Stimulated activated CD4-positive, alpha-beta T cell treated with anti-CD3 and anti-CD28 coated beads, Interleukin-12 subunit alpha, Interleukin-12 subunit beta, amount 100 ng/mL, for 48 hours (primary cell): ENCODE results near the gene GGT5.
A peak's percentile ranks its signal among the peaks of the same experiment; 100 is the strongest.
"Not testable (repeated sequence)": the region's sequence is repeated elsewhere in the genome, so short reads cannot be mapped to it uniquely, and the experiment has no call there.

Experiments used
- DNase-seq, 3 donors: peaks; one replicate each; pipeline ENCODE4 v3.0.0-alpha.2; 2020; ENCODE audit warnings: low read depth in 2 of 3, low spot score in 1 of 3

The GGT5 gene, protein sequence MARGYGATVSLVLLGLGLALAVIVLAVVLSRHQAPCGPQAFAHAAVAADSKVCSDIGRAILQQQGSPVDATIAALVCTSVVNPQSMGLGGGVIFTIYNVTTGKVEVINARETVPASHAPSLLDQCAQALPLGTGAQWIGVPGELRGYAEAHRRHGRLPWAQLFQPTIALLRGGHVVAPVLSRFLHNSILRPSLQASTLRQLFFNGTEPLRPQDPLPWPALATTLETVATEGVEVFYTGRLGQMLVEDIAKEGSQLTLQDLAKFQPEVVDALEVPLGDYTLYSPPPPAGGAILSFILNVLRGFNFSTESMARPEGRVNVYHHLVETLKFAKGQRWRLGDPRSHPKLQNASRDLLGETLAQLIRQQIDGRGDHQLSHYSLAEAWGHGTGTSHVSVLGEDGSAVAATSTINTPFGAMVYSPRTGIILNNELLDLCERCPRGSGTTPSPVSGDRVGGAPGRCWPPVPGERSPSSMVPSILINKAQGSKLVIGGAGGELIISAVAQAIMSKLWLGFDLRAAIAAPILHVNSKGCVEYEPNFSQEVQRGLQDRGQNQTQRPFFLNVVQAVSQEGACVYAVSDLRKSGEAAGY

DNA sequence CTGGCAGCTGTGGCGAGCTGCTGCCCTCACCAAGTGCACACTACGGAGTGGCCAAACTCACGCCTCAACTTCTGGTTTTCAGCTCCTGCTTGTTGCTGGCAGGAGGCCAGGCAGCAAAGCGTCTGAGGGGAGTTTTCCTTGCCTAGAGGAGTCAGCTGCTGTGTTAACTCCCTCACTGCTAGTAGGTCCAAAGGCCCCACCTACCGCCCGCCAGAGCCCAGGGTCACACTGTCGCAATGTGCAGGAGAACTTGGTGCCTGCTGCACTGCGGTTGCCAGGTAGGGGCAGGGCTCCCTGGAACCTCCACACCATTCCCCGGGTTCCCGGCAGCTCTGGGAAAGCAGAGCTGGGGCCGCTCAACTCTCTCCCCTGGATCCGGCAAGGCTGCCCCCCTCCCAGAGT is at the start of gene GGT5:
Gene GGT5, minus strand, starts transcription at position 53 of the 402 bp plus-strand sequence. CDS start 357 bp downstream, outside the sequence.
- DNase-seq = not testable (repeated sequence)

DNA sequence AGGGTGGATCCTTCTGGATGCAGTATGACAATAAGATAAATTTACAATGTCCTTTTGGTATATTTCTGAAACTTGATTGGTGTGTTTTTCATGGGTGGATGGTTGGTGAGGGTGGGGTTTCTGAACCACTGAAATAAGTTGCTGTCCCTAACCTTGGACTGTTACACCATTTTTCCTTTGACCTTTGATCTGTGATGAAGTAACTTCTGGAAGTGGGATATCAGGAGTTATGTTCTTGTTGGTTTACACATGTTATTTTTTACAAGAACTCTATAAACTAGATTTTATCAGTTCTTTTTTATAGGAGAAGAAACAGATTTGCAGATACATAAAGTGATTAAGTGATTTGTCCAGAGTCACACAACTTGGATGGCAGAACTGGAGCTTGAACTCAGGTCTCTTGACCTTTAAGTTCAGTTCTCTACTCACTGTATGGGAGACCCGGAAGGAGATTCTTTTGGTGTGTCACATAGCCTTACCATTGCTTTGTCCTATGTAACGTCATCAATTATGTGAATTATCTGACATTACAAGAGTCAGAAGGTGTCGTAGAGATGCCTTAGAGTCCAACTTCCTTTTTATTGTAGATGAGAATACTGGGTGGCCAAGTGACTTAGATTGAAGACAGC is 47.4 kb upstream of the GGT5 start:
- not testable (repeated sequence) for DNase-seq

DNA sequence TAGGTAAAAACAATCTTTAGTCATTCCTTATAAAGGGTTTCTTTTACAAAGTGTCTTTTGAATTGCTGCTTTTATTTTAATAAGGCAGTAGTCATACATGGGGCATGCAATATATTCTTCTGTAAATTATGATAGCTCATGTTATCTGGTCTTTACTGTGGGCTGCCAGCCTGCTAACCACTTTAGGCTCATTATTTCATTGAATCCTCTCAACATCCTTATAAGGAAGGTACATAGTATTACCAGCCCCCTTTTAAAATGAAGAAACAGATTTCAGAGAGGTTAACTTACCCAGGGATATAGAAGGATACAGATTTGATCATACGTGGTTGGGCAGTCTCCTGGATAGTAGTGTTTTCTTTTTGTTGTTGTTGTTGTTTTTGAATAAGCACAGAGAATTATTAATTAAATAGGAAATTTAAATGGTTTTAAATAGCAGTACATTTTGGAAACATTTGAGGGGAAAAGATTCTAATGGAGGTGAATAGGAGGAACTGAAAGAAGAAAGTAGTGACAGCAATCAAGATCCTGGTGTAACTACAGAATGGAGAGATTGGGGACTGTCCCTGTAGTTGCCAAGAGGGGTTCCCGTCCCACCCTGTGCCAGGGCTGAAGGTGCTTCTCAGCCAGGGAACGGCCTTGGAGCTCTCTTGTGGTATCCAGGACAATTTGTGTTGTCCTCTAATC is 46.8 kb upstream of the GGT5 start:
- DNase-seq = no peak

DNA sequence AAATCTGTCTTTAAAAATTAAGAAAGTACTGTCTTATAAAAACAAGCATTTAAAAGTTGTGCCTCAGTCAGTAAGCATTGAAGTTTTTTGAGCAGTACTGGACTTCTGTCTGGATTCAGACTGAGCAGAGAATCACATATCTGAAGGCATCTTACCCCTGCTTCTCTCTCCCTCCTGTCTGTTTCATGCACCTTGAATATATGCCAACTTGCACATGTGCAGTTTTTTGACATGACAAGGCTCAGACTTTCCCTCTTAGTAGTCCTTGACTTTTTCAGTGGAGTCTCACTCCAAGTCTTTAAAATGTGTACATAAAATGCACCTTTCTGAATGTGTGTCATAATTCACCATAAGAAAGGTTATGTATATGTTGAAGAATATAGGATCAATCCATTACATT is 45.6 kb upstream of the GGT5 start:
- no peak for DNase-seq

DNA sequence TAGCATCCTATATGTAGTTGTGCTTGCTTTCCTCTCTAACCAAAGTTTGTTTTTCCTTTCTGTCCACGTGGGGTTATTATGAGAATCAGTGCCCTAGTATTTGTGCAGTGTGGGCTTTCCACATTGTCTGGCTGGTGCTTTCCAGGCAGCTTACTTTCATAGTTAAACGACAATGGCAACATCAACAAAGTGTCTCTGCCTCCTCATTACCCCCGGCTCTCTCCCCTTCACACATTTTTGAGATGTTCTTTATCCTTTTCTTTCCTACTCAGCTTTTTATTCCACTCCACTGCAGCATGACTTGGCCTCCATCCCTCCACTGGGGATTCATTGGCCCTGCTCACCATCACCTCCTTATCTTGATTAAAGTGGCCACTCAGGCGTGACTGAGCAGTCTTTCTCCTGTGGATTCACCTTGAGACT is 44.9 kb upstream of the GGT5 start:
- no peak for DNase-seq

DNA sequence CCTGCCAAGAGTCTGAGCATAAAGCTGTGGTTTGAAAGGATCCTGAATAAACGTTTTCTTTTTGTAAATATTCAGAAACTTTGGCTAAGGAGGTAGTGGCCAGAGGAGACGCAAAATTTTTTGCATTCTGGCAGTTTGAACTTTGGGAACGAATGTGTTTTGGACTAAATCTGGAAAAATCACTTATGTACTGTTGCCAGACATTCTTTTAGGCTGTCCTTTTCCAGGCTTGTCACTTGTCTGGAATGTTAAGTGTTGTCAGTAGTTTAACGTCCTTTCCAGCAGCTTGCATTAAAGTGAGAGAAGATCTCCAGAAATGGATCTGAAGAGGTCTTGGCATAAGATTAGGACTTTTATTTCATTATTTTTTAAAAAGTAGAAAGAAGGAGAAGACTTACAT is 44.2 kb upstream of the GGT5 start:
- DNase-seq = no peak

DNA sequence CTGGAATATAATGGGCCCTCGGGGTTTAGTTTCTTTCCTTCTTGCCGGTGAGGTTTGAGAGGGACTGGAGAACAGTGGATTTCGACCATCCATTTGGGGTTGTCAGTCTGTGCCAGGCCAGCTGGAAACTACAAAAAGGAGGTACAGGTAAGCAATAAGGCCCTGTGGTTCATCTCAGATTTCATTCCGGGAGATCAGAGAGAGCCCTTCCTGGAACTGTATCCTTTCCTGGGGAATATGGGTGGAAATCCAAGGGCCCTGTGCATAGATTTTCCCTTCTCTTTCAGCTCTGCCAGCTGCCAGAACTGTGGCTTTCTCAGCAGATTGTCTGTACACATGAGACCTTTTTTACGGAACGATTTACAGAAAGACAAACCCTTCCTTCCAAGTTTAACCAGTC is 42.9 kb upstream of the GGT5 start:
- not testable (repeated sequence) for DNase-seq

DNA sequence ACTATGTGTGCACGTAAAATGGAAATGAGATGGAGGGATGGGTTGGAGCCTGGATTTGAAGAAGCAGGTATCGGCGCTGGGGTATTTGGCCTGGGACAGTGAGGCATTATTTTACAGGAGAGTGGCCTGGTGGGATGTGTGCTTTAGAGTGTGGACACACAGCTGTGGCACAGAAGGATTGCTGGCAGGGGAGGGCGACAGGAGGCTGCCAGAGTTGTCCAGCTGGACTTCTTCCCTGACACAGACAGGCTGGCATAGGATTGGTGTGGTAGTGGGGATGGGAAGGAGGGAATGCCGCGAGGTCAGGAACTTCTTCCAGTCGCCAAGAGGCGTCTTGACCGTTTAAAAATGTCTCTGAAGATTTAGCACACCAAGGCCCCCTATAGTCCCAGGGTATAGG is 42.3 kb upstream of the GGT5 start:
- DNase-seq = not testable (repeated sequence)

DNA sequence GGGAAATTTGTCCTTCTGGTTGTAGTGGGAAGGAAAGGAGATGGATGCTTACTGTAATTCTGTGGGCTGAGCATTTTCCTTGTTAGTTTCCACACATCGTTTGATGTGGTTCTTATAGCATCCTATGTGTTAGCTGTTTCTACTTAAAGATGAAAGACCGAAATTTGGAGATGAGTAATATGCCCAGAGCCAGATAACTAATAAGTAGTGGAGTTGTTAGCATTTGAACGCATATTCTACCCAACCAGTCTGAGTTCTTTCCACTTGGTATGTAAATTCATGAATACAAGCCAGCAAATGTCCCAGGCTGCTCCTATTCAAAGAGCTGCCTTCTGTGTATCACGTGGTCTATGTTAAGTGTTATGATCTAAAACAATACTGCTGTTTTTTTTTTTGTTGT is 40.4 kb upstream of the GGT5 start:
- no peak for DNase-seq

DNA sequence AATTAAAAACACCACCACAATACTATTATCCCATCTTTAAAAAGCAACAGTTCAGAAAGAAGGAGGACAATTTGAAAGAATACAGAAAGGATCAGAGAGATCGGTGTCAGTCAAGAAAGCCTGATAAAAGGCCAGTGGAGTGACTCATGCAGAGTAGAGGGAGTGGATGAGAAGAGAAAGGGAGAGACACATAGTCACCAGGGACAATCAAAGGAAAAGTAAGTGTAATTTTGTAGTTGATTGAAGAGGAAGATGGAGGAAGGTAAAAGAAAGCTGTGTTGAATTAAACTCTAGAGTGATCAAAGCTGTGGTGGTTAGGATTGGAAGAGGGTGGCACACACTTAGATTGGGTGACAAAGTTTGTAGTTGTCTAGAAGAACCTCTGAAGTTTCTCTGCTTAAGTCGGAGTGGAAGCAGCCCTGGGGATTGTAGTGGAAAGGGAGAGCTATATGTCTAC is 39.9 kb upstream of the GGT5 start:
- DNase-seq = peak in 1 of 3 donors; percentile 25

DNA sequence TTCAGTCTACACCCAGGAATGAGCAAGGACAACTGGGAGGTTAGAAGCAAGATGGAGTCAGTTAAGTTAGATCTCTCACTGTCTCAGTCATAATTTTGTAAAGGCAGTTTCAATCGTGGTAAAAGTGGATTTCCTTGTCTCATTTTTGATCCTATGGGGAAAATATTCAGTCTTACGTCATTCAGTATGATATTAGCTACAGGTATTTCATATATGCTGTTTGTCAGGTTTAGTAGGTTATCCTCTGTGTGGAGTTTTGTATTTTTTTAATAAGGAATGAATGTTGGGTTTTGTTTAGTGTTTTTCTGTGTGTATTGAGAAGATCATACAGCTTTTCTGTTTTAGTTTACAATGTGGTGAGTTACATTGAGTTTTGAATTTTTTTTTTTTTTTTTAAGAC is 37.5 kb upstream of the GGT5 start:
- DNase-seq = no peak

DNA sequence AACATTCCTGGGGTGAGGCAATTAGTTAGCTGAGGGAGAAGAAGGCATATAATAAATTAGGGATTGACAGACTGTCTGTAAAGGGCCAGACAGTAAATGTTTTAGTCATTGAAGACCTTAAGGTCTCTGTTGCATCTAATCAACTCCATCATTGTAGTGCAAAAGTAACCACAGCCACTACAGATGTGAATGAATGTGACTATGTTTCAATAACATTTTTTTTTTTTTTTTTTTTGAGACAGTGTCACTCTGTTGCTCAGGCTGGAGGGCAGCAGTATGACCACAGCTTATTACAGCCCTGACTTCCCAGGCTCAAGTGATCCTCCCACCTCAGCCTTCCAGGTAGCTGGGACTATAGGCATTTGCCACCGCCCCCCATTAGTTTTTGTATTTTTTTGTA is 35.5 kb upstream of the GGT5 start:
- DNase-seq = not testable (repeated sequence)

DNA sequence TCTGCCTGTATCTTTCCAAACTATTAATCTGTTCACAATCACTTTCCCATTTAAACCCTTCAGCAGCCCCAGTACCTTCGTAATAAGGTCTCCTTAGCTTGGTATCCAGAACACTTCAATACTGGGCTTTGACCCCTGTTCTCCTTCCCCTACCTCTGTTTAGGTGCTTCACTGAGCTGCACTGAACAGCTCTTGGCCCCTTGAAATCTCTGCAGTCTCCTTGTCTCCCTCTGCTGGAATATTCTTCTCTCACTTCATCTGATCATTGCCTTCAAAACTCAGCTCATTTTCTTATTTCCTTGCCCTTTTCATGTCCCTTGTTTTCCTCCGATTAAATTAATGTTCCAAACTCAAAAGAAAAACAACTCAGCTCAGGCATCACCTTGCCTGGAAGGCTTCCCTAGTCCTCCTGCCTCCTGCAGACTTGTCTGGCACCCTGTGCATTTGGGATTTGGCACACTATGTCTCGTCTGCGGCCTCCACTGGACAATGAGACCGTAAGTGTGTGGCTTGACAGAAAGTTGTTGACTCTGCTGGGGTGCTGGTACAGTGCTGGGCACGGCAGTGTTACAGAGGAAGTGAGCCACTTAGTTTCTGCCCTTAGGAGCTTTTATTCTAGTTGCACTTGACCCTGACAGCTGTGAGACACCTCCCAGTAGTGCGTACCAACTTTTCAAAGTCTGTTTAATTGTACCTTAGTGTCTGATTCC is 30.0 kb upstream of the GGT5 start:
- DNase-seq = not testable (repeated sequence)

DNA sequence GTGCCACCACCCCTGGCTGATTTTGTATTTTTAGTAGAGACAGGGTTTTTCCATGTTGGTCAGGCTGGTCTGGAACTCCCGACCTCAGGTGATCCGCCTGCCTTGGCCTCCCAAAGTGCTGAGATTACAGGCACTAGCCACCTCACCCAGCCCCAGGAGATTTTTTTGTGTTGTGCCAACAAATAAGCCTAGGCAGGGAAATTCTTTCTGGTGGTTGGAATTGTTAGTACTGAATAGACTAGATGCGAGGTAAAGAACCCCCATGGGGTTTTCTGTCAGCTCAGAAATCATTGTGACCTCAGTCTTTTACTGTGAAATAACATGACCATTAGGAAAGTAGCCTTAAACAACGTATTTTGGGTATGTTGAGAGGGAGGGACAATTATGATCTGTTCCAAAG is 29.0 kb upstream of the GGT5 start:
- not testable (repeated sequence) for DNase-seq

DNA sequence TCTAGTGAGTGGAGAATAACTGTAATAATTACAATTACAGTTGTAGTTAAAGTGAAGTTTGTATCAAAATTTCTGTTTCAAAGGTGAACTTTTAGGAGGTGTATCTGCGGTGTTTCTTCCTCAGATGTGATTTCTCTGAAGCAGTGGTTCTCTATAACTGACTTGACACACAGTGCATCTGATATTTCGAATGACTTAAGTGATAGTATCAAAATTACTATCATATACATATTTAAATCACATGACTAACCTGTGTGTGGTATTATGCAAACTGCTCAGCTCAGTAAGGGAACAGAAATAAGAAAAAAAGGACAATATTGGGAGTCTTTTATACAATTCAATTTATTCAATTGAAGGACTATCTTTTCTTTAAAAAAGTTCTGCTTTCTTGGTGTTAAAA is 28.1 kb upstream of the GGT5 start:
- DNase-seq = not testable (repeated sequence)

DNA sequence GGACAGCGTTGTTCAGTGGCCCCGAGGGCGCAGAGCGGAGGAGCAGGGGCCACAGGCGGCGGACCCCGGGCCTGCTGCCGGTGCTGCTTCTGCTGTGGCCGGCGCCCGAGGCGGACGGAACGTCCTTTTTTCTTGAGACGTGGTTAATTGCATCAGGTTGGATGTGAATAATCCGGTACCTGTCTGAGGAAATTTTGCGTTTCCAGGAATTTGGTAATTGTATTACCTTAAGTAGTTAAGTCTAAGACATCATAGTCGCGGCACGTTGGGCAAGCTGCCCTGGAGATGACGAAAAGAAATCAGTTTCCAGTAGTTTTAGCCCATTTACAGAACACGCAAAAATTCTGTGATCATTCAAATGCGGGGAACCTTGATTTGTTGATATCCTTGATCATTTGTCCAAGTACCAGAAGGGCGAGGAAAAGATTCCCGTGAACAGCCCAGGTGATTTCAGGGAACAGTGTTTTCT is 26.5 kb upstream of the GGT5 start:
- no peak for DNase-seq

DNA sequence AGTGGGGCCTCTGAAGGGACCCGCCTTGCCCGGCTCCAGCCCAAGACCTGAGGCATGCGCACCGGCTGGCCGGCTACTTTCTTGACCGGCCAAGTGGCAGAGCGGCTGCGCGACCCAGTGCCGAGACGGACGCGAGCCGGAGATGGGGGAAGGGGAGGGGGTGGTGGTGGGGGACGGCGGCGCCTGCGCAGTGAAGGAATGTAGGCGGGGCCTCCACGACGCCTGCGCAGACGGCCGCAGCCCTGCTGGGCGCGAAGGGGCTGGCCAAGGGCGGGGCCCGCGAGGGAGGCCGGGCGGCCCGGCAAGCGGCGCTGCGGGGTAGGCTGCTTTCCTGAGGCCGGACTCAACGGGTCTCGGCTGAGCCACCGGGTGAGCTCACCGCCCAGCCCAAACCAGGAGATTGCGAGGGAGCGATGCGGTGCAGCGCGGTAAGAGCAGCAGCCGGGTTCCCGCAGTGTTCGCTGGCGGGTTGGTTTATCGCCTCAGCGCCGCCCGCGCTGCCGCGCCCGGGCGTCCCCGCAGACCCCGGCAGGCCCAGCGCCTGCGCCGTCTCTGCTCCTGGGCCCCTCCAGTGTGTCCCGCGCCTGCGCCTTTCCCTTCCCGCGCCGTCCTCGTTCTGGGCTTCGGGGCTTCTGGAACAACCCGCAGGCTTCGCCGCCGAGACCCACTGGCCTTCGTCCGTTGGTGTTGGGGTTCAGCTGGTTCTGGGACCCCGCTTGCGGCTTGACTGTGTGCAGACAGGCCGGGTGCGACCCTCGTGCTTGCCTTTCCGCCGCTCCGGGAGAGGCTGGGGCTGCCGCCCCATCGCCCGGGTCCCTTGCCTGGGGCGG is 25.9 kb upstream of the GGT5 start, which contains the start of gene SPECC1L:
Gene SPECC1L, plus strand, starts transcription at position 276 of the 830 bp plus-strand sequence. CDS start 31,401 bp downstream, outside the sequence.
- DNase-seq = peak; percentile 81 to 88 (median 84)

DNA sequence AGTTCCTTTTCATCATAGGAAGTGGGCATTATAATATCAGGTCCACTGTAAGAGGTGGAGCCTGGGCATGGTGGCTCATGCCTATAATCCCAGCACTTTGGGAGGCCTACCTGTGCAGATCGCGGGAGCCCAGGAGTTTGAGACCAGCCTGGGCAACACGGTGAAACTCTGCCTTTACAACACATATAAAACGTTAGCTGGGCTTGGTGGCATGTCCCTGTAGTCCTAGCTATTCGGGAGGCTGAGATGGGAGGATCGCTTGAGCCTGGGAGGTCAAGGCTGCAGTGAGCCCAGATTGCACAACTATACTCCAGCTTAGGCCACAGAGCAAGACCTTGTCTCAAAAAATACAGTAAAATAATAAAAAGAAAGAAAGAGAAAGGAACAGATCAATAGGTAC is 21.6 kb upstream of the GGT5 start:
- not testable (repeated sequence) for DNase-seq

DNA sequence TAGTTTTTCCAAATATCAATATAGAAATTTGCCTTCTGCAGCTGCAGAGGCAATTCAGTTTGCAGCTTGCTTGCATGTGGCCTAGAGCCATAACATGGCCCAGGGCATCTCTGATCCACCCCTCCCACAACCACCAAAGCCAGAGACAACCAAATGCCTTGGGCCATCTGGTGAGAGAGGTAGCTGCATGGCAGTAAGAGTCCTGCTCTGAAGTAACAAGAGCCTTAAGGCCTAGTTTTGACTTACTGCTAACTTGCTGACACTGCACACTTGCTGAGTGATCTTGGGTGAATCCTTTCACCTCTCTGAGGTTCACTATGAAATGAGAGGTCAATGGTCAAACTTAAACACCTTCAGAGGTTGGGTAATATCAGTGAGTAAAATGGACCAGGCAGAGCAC is 20.9 kb upstream of the GGT5 start:
- DNase-seq = no peak
